H9 (cell line): ENCODE results near the gene TDRD1. TPM values are rescaled to one million over a fixed set of nuclear protein-coding genes. Genes with fewer than 3 reads are reported as not detected.

Source experiments
- DNase-seq: peaks from one replicate; pipeline ENCODE4 v3.0.0-alpha.2; 2017
- H2AFZ ChIP-seq: one replicate; pipeline ENCODE4 v1.6.1; 2013; ENCODE audit warnings: mild to moderate bottlenecking, low read length, control low read depth, moderate library complexity
- H2AK5ac ChIP-seq: 2 replicates; pipeline ENCODE4 v1.6.1; 2013; ENCODE audit warnings: low read length, control low read depth, mixed read lengths; ENCODE audit not compliant: insufficient read length
- H2BK120ac ChIP-seq: one replicate; pipeline ENCODE4 v1.6.1; 2013; ENCODE audit warnings: low read depth, mild to moderate bottlenecking, low read length, control low read depth, inconsistent platforms; ENCODE audit not compliant: poor library complexity, severe bottlenecking
- H2BK12ac ChIP-seq: 2 replicates; pipeline ENCODE4 v1.6.1; 2013; ENCODE audit warnings: low read length, control low read depth, mixed read lengths, low read depth; ENCODE audit not compliant: insufficient read length
- H2BK15ac ChIP-seq: 2 replicates; pipeline ENCODE4 v1.6.1; 2013; ENCODE audit warnings: low read depth, low read length, control low read depth
- H2BK20ac ChIP-seq: one replicate; pipeline ENCODE4 v1.6.1; 2013; ENCODE audit warnings: low read depth, mild to moderate bottlenecking, low read length, control low read depth, inconsistent platforms; ENCODE audit not compliant: poor library complexity, severe bottlenecking
- H2BK5ac ChIP-seq: 2 replicates; pipeline ENCODE4 v1.6.1; 2013; ENCODE audit warnings: low read length, control low read depth, mixed read lengths; ENCODE audit not compliant: insufficient read length
- H3K14ac ChIP-seq: 2 replicates; pipeline ENCODE4 v1.6.1; 2013; ENCODE audit warnings: low read length, control low read depth; ENCODE audit not compliant: insufficient read depth
- H3K18ac ChIP-seq: 2 replicates; pipeline ENCODE4 v1.6.1; 2013; ENCODE audit warnings: low read depth, mild to moderate bottlenecking, mixed read lengths, low read length, control low read depth; ENCODE audit not compliant: insufficient read length
- H3K23ac ChIP-seq: 2 replicates; pipeline ENCODE4 v1.6.1; 2013; ENCODE audit warnings: low read length, control low read depth, mixed read lengths, low read depth; ENCODE audit not compliant: insufficient read length
- H3K23me2 ChIP-seq: 2 replicates; pipeline ENCODE4 v1.6.1; 2013; ENCODE audit warnings: low read depth, mild to moderate bottlenecking, mixed read lengths, low read length, control low read depth; ENCODE audit not compliant: insufficient read length, poor library complexity, severe bottlenecking
- H3K27ac ChIP-seq: 2 replicates; pipeline ENCODE4 v1.5.1; 2013; ENCODE audit warnings: low read length, control low read depth, mixed read lengths, low read depth; ENCODE audit not compliant: insufficient read length
- H3K27me3 ChIP-seq: 2 replicates; pipeline ENCODE4 v1.6.1; 2013; ENCODE audit warnings: low read length, control low read depth, inconsistent platforms; ENCODE audit not compliant: insufficient read depth
- H3K4ac ChIP-seq: 2 replicates; pipeline ENCODE4 v1.6.1; 2013; ENCODE audit warnings: low read depth, mild to moderate bottlenecking, control low read depth, inconsistent platforms, low read length, moderate library complexity
- H3K4me1 ChIP-seq: 2 replicates; pipeline ENCODE4 v1.6.1; 2013; ENCODE audit warnings: low read length, control low read depth, inconsistent platforms; ENCODE audit not compliant: insufficient read depth
- H3K4me2 ChIP-seq: 2 replicates; pipeline ENCODE4 v1.6.1; 2013; ENCODE audit warnings: low read length, control low read depth, mixed read lengths; ENCODE audit not compliant: insufficient read length, insufficient read depth
- H3K56ac ChIP-seq: 2 replicates; pipeline ENCODE4 v1.6.1; 2013; ENCODE audit warnings: low read depth, mild to moderate bottlenecking, mixed read lengths, low read length, control low read depth; ENCODE audit not compliant: insufficient read length
- H3K79me1 ChIP-seq: 2 replicates; pipeline ENCODE4 v1.6.1; 2013; ENCODE audit warnings: low read depth, mild to moderate bottlenecking, moderate library complexity, low read length, control low read depth, inconsistent platforms; ENCODE audit not compliant: insufficient read depth, poor library complexity, severe bottlenecking
- H3K79me2 ChIP-seq: 2 replicates; pipeline ENCODE4 v1.6.1; 2013; ENCODE audit warnings: low read length, control low read depth, inconsistent platforms; ENCODE audit not compliant: insufficient read depth
- H3K9ac ChIP-seq: 2 replicates; pipeline ENCODE4 v1.6.1; 2013; ENCODE audit warnings: low read length, control low read depth, mixed read lengths; ENCODE audit not compliant: insufficient read length; ENCODE audit errors: extremely low read depth
- H3K9me3 ChIP-seq: one replicate; pipeline ENCODE4 v1.6.1; 2013; ENCODE audit warnings: low read depth, low read length, inconsistent platforms; ENCODE audit not compliant: control insufficient read depth
- H3T11ph ChIP-seq: one replicate; pipeline ENCODE4 v1.6.1; 2013; ENCODE audit warnings: mild to moderate bottlenecking, low read length, control low read depth, inconsistent platforms
- H4K20me1 ChIP-seq: one replicate; pipeline ENCODE4 v1.6.1; 2013; ENCODE audit not compliant: control insufficient read depth, insufficient read length, insufficient read depth
- H4K5ac ChIP-seq: 2 replicates; pipeline ENCODE4 v1.6.1; 2013; ENCODE audit warnings: low read depth, mild to moderate bottlenecking, mixed read lengths, low read length, control low read depth; ENCODE audit not compliant: insufficient read length
- H4K8ac ChIP-seq: replicated peaks from 2 replicates; pipeline ENCODE4 v1.6.1; 2013; ENCODE audit warnings: low read length, control low read depth, mixed read lengths, low read depth; ENCODE audit not compliant: insufficient read length
- H4K91ac ChIP-seq: 2 replicates; pipeline ENCODE4 v1.6.1; 2013; ENCODE audit warnings: low read depth, mild to moderate bottlenecking, moderate library complexity, mixed read lengths, low read length, control low read depth; ENCODE audit not compliant: insufficient read length
- H3K27ac Mint-ChIP-seq, 3 experiments: 2 replicates in 2 of 3; 3 replicates in 1 of 3; pipeline ENCODE4 v1.8.0; 2020 to 2021; ENCODE audit warnings: mixed read lengths in 3 of 3, mild to moderate bottlenecking in 1 of 3, moderate library complexity in 1 of 3
- H3K27me3 Mint-ChIP-seq: 2 replicates; pipeline ENCODE4 v1.8.0; 2021; ENCODE audit warnings: low read depth, mild to moderate bottlenecking, moderate library complexity, mixed read lengths
- H3K36me3 Mint-ChIP-seq, 3 experiments: 2 replicates in 2 of 3; 3 replicates in 1 of 3; pipeline ENCODE4 v1.8.0; 2020 to 2021; ENCODE audit warnings: low read depth in 3 of 3, mixed read lengths in 3 of 3; ENCODE audit not compliant: insufficient read depth in 1 of 3
- H3K4me1 Mint-ChIP-seq, 2 experiments: 2 replicates each; pipeline ENCODE4 v1.8.0; 2020; ENCODE audit warnings: mixed read lengths in 2 of 2
- H3K4me3 Mint-ChIP-seq, 2 experiments: 2 replicates in 1 of 2; 3 replicates in 1 of 2; pipeline ENCODE4 v1.8.0; 2020 to 2021; ENCODE audit warnings: mild to moderate bottlenecking in 2 of 2, mixed read lengths in 2 of 2, moderate library complexity in 1 of 2
- H3K9me3 Mint-ChIP-seq, 2 experiments: 2 replicates in 1 of 2; 3 replicates in 1 of 2; pipeline ENCODE4 v1.8.0; 2020; ENCODE audit warnings: mild to moderate bottlenecking in 2 of 2, mixed read lengths in 2 of 2, moderate library complexity in 1 of 2
- CTCF ChIP-seq: fragments of 200-600 bp; sonication (generic); conservative IDR thresholded peaks from 3 replicates; pipeline ENCODE4 v1.8.0; 2021; ENCODE audit warnings: antibody characterized with exemption, mild to moderate bottlenecking
- WGBS: extraction: QIAGEN DNeasy Blood & Tissue Kit; methylation state at CpG from one replicate; pipeline ENCODE4 v1.1.7; 2013; ENCODE audit warnings: missing lambda C conversion rate, low lambda C conversion rate, mixed read lengths; ENCODE audit not compliant: insufficient read length; ENCODE audit errors: extremely low coverage; 5-methylcytosine and 5-hydroxymethylcytosine counted together
- total RNA-seq: library from RNA; stranded (reverse); gene quantifications from 2 replicates; pipeline ENCODE4 v1.2.1, GENCODE V29; 2021

TDRD1 gene
- total RNA-seq, 1 experiment from 2014 or later, result 0.15 TPM

- Histone ChIP-seq H2BK12ac (no peak overlapping the region), H4K20me1 (no peaks in the 10 kb centered on the region), H3K23ac (no peak overlapping the region), H3T11ph (no peak overlapping the region), H3K79me2 (no peaks in the 10 kb centered on the region), H2AK5ac (no peak overlapping the region), H4K91ac (no peak overlapping the region), H2BK20ac (no peak overlapping the region), H3K56ac (no peak overlapping the region), H2BK120ac (no peak overlapping the region), H3K79me1 (no peaks in the 10 kb centered on the region), H2AFZ (no peak overlapping the region), H3K4me1 (no peaks in the 10 kb centered on the region), H3K9me3 (no peaks in the 10 kb centered on the region), H3K9ac (no peak overlapping the region), H3K23me2 (no peaks in the 10 kb centered on the region), H2BK5ac (no peak overlapping the region), H4K5ac (no peak overlapping the region), H3K27ac (no peak overlapping the region), H2BK15ac (no peak overlapping the region), H4K8ac (no peak overlapping the region), H3K4me2 (no peak overlapping the region), H3K18ac (no peak overlapping the region), H3K14ac (no peak overlapping the region), H3K27me3 (no peaks in the 10 kb centered on the region), H3K4ac (no peak overlapping the region)
- Mint-ChIP-seq H3K27me3 (no peaks in the 10 kb centered on the region; the same call in none of the 2 replicates), H3K36me3 (no peaks in the 10 kb centered on the region), H3K27ac (no peak overlapping the region), H3K4me1 (no peaks in the 10 kb centered on the region), H3K4me3 (no peak overlapping the region), H3K9me3 (no peaks in the 10 kb centered on the region)
- WGBS, result no CpG with 5 or more reads among the region's 8 CpGs
- no peak for DNase-seq
- no peak for TF ChIP-seq CTCF
Measured at GRCh38 chr10:114279901-114280644, 100.9 kb downstream of the TDRD1 start.
